CD4-positive, alpha-beta T cell treated with Interleukin-6 at 100 ng/mL for 8 hours (primary cell): Measurements from ENCODE around the gene SEZ6.

Experiments used
- DNase-seq: peaks from one replicate; pipeline ENCODE4 v3.0.0-alpha.2; 2020; ENCODE audit warnings: mixed read lengths, low spot score

Gene SEZ6

DNA sequence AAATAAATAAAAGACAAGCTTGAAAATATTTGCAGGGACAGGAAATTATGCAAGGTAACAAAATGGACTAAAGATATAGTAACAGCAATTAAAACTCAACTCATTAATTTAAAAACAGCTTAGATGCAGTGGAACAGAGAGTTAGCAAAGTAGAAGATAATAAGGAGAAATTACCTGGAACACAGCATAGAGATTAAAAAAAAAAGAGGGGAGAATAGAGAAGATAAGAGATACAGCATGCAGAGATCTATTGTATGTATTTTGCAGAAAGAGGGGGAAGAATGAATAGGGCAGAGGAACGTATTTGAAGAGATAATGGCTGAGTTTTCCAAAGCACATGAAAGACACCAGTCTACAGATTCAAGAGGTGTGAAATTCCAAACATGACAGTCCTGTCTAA lies 28.7 kb upstream of the SEZ6 start:
- DNase-seq: no peak

DNA sequence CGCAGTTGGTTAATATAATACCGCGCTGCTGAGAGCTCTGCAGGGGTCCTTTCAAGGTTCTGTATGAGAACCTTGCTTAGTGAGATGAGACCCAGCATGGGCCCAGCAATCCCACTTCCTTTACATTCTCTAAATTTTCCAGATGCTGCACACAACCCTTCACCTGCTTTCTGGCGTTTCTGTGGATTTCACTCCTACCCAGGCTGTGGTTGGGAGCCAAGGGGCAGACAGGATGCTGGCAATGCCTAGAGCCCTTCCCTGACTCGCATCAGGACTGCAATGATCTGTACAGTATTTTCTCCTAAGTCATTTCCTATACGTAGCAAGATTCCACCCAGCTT lies 27.0 kb upstream of the SEZ6 start:
- DNase-seq: no peak

DNA sequence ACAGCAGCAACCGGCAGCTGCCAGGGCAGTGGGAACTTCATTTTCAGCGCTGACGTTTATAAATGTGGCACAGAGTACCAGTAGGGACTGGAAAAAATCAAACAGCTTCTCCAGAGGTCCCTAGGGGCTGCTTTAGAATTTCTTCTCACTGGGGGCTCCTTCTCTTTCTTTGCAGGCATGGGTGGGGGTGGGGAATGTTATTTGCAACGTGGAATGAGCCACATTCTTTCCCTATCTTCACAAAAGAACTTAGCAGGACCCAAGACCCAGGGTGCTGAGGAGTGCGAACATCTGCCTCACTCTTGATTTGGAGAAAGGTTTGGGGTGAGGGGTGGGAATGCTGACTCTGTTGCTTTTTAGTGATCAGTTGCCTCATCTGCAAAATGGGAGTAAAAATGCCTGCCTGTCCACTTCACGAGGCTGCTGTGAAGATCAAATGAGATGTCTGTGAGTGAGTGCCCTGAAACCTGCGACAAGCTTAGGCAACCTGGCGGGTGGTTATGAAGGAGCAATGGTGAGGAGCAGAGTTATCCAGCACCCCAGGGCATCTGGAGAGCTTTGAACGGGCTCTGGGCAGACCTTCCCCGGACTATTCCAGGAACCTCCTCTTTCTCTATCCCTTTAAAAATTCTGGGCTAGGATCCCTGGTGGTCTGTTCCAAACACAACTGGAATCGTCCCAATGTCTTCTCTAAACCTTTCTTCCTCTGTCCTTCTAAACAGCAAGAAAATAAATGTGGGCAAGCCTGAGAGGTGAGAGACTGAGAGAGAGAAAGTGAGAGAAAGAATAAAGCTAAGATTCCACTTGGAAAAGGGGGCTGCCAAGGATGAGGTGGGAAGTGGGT lies 26.4 kb upstream of the SEZ6 start:
- no peak for DNase-seq

DNA sequence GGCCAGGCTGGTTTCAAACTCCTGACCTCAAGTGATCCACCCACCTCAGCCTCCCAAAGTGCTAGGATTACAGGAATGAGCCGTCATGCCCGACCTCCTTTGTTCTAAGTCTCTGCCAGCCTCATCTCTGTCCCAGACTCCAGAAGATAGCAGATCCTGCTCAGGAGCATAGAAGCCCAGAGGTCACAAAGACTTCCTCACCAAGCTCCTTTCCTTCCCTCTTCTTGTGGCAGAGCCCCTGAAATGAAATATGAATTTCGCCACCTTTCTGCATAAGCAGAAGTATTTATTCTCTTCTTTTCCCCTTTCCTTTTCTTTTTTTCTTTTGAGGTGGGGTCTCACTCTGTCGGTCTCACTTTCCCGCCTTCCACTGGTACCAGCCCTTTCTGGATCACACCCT lies 25.7 kb upstream of the SEZ6 start:
- no peak for DNase-seq

DNA sequence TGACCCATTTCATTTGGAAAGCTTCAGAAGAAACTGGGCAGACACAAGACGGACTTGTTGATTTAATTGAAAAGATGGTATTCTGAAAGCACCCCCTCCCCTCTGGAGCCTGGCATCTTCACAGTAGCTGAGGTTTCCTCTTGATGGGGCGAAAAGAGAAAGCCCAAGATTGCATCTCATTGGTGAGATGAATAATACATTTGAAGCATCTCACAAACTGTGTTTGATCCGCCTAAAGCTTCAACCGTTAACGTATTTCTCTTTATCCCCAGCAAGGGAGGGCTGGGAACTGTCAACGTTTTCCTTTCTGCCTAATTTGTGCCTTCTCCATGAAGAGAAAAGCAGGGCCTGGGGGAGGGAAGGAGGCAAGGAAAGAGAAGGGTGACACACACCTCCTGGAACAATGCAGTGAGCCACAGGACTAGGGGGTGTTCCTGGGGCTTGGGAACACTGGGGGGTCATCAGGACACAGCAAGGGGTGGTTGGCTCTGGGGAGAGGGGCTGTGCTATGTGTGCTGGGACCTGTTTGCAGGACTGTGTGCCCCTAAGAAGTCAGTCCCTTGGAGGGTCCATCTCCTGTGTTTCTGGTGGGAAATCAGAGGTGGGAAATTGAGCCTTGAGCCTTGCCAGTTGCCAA lies 18.6 kb upstream of the SEZ6 start:
- no peak for DNase-seq

DNA sequence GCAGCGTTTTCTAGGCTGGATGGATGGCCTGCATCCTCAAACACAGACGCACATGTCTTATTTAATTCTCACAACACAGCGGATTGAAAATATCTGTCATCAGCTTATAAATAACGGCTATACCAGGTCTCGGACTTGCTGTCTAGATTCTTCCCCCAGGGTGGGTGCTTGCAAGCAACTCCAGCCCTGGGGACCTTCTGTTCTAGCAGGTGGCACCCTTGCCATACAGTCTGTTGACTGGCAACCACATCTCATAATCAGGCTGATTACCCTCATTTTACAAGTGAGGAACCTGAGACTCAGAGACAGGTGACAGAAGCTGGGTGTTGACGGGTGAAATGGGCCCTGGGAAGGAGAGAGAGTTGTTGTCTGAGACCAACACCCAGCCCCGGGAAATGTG lies 16.2 kb upstream of the SEZ6 start:
- no peak for DNase-seq

DNA sequence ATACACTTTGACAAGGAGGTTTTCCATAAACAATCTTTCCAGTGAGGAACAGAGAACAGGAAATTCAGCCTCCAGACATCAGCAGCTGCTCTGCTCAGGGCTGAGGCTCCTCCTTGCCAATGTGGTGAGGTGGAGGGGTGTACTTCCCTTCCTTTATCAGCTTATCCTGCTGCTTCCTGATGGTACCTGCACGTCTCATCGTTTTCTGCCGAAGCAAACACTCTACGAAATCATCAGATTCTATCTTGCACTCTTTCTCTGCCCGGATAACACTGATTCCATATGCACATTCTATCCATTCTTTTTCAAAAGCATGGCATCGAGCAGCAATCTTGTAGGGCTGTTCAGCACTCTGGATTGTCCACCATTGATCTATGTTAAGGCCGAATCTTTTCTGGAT lies 15.4 kb upstream of the SEZ6 start:
- no peak for DNase-seq

DNA sequence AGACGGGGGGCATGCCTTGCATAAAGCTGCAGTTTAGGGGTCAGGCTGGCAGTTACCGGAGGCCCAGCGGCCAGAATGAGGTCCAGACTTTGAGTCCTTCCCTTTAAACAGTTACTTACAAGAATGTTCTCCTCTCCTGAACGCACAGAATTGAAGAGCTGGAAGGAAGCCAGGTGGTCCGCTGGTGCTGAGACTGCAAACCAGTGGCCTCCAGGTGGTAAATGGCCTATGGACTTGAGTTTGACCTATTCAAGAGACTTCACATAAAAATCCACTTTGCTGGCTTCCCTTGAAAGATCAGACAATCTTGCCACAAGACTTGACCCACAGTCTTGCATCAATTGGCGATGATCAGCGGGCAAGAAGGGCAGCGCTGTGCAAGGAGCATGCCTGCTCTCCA lies 14.7 kb upstream of the SEZ6 start:
- DNase-seq: no peak

DNA sequence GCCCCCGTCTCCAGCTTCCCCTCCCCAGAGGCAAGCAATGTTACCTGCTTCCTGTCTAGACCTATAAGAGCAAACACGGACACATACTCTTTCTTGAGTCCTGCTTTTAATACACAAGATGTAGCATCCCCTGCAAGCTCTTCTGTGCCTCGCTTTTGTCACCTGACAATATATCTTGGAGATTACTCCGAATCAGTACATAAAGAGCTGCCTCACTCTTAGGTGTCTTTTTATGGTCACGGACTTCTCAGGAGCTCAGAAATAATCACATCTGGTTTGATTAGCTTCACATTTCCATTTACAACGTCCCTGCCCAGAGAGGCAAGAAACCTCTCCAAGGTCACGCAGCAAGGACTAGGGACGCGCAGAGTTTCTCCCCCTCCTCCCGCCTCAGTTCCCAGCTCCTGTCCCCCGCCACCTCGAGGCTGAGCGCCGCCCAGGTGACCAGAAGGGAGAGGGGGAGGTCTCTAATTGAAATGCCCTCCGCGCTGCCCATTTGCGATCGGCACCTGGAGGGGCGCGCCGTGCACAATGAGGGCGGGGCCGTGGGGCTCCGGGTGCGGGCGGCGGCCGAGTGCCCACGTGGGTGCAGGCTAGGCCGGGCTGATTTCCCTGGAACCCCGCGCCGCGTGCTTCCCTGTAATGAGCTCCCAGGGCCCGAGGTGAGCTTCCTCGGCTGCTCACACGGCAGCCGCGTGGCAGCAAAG lies 13.8 kb upstream of the SEZ6 start:
- DNase-seq: no peak

DNA sequence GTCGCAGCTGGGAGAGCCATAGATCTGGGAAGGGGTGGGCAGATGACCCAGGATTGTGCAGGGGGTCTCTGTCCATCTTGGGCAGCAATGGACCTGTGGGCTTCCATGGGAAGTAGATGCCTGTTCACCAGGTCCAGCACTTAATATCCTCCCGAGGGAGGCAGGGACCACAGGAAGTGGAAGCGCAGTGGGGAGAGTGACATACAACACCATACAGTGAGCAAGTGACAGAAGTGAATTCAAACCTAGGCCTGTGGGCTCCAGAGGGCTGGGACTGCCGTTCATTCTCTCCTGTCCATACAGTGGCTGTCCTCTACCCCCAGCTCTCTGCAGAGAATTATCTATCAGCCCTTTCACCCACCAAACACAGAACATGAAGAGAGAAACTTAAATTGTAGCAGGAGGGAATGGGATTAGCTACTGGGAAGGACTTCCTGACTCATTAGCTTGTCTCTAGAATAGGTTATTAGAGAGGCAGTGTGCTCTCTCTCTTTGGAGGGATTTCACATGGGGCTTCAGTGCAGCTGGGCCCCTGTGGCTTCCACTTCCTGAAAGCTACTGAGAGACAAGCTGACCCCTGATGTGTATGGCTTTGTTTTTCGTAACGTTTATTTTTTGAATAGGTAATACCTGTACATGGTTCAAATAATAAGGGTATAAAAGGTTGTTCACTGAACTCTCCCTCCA lies 13.1 kb upstream of the SEZ6 start:
- no peak for DNase-seq

DNA sequence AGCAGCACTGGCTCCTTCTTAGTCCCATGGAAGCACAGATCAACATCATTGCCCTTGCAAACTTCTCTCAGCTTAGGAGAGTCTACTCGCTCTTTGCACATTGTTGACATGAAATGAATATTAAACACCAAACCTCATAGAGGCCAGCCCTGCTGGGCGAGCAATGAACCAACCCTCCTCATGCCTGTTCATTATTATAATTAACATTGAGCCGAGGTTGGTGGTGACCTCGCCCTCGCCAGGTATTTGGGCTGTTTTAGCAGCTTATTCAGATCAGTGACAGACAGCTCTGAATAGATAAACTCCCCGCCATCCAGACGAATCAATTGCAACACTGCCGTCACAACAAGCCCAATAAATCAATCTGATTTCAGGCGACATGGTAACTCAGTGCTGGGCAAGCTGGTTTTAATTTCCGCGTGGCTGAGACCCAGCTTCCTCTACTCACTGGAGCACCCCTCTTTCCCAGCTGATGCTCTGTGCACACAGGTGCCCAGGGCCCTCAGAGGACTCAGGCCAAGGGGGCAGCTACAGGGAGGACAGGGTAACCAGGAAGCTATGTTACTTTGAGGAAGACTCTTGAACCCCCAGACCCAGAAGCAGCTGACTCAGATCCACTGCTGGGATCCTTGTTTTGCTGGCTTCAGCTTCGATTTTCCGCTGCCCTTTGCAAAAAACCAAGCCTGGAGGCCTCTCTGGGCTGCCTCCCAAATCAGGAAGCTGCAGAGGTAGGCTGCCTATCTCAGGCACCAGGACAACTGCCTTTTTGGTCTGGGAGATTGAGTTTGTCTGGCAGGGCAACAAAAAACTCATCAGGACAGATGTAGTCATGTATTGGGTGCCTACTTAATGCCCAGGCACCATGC lies 10.7 kb upstream of the SEZ6 start:
- DNase-seq: no peak

DNA sequence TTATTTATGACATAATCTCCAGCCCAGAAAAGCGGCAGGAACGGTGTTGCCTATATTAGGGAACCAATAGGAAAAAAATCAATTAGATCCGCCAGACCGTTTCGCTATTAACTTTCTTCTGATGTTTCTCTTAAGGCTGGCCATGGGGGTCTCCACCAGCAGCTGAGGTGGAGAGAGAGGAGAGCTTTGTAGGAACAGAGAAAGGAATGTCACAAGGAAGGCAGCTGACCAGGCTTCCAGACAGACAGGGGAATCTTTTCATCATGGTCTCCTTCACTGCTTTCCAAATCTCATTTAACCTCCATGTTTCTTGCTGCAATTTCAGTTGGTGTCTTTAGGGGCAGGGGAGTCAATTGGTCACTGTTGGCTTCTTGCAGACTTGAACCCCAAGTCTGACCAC lies 8.9 kb upstream of the SEZ6 start:
- DNase-seq: no peak

DNA sequence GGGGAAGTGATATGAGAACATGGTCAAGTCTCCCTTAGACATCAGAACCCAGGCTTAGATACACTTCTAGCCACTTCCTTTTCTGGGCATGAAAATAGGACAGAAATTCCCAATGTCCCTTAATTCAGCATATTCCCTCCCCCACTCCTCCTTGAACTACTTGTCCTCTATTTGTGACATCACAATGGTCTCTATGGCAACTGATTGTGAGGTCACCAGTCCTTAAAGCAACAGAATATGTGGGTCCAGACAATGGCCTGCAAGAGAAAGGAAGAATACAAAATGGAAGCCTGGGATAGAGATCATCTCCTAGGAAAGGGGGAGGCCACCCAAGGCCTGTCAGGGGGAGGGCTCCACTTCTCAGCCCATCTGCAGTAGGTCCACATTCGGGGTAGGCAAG lies 6.7 kb upstream of the SEZ6 start:
- DNase-seq: no peak

DNA sequence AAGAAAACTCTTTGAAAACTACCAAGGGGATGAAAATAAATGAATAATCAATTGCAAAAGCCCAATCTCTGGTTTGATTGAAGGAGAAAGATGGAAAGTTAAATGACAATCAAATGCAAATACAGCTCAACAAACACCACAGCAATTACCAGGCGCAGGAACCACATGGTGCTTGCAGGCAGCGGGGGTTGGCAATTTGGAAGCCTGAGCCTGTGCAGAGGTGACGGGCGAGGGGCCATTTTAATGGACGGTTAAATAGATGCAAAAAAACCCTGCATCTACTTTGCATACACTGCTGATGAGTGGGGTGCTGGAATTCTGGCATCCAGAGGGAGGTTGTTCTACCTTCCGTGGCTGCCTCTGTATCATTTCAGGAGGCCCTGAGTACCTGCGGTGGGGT lies 4.8 kb upstream of the SEZ6 start:
- no peak for DNase-seq

DNA sequence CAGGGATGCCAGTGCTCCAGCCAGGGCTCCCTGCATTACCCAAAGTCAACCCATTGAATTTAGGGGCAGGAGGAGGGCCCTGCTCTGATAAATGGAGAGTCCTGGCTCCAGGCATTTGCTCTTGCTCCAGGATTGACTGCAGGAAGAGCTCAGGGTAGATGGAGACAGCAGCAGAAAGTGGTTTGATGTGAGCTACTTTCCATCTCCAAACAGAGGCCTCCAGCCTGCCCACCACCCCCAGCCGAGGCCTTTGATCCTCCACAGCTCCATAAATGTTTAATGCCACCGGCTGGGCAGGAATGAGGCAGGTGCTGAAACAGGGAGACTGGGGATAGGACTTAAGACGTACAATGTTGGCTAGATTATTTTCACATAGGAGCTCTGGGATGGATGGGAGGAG lies 4.3 kb upstream of the SEZ6 start:
- DNase-seq: no peak

DNA sequence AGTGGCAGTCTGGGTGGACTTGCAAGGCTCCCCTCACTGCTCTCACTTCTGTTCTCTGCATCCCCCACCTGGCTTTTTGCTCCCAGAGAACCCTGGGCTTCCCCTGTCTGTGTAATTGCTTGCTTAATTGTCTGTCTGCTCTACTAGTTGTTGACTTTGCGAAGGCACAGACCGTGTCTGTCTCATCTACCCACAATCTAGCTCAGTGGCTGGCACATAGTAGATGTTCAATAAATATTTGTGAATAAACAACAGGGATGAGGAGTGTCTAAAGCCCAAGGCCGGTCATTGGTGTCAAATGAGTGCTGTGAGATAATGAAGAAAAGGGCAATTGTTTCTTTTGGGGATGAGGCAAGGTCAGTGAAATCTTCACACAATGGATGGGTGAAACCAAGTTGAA lies 2.8 kb upstream of the SEZ6 start:
- DNase-seq: no peak

DNA sequence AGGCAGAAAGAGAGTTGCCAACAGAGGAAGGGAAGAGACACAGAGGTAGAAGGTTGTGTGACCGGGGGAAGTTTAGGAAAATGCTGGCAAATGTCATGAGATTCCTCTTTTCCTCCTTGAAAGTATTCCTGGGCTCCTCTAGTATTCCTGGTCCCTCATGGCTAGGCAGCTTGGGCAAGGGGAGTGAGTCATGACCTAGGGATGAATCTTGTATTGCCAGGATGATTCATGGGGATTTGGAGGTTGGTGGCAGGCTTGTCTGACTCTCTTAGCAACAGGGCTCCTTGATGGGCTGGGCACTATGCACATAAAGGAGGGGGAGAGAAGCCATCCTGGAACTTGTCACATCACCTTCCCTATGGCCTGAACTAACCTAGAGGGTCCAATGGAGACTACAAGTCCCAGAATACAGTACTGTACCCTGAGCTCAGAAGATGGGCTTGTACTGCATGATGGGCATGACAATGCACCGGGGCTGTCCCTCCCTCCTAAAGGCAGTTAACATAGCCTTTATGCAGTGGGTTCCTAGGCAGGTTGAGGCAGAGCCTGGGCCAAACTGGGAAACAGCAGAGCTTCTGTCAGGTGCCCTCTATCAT lies 2.1 kb upstream of the SEZ6 start:
- no peak for DNase-seq

DNA sequence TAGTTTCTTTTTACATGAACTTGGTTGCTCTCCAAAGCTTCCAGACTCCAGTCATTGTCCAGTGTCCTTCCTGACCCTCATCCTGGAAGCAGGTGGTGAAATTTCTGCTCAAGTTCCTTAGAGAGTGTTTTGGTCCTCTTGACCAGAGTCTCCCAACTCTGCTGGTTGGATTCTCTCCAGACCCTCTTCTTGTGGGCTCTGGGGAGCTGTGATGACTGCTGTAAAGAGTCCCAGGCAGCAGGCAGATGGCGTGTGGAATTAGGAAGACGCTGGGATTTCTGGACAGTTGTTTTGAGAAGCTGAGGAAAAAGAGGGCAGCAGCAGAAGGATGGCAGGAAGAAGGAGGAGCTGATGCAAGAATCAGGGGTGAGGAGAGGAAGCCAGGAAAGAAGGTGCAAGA lies 1.6 kb upstream of the SEZ6 start:
- no peak for DNase-seq

DNA sequence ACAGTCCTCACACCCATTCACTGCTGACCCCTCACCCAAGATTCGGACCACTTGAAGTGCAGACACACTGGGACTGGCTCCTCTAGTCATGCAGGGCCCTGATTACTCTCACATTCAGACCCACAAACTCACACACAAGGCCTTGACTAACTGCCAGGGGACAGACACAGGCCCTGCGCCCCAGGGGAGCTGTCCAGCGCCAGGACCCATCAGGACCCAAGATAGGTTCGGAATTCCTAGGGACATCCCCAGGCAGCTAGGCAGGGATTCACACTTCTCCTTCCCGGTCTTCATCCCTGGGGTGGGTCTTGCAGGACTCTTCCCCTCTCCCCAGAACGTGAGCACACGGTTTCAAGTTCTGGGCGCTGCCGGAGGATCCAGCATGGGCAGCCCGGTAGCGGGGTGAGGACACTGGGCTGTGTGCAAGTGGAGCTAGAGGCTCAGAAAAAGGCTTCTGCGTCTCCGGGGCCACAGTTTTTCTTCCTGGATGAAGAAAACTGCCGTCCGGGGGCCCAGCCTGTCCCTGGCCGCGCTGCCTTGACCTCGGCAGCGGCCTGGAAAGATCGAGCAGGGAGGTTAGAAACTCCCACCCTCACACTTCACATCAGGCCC lies 1.6 kb downstream of the SEZ6 start:
- no peak for DNase-seq

DNA sequence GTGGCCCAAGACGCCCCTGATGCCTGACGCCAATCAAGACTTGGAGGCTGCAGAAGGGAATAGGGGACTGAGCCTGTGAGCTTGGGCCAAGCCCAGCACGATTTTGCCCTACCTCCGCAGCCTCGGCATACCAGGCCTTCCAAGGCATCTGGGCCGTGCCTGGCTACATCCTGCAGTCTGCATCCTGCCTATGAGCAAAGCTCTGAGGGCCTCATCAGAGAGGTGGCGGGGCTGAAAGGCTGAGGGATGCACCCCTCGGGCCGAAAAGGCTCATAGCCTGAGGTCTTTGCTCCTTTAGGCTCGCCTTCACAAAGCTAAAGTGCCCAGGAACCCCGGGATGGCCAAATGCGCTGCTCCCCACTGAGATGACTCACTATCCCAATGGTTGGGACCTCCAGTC lies 2.5 kb downstream of the SEZ6 start:
- DNase-seq: no peak

DNA sequence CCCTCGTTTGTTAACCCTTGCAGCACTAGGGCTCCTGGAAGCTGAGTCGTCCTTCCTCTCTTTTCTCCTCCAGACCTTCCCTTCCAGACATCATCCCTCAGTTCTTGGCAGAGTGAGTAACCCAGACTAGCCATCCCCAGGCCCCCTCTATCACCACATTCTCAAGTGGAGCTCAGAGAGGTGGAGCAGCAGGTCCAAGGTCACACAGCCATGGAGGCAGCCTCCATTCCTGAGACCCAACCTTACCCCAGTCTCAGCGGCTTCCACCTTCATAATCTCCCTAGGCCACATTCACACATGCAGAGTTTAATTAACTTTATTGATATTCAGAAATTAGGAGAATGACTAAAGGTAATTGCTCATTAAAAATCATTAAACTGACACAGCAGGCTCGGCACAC lies 3.0 kb downstream of the SEZ6 start:
- no peak for DNase-seq
